Measurements from ENCODE around the gene PBX1.

The PBX1 gene

DNA sequence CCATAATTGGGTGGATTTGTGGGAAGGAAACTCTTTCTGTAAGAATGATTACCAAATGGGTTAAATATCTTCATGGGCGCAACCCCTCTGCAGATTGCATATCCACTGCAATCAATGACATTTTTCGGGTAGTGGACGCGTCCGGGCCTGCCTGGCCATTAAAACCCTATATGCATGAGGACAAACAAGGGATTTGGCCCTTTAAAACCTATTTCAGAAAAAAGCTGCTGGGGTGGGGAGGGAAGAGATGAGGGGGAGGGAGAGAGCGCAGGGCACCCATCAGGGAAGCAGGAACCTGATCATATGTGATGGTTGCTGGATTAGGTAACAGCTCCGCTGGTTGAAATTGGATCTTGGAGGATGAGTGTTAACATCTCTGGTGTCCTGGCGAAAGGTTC, 228.8 kb downstream of the PBX1 start (continued):
- TF ChIP-seq, protein P1, sequence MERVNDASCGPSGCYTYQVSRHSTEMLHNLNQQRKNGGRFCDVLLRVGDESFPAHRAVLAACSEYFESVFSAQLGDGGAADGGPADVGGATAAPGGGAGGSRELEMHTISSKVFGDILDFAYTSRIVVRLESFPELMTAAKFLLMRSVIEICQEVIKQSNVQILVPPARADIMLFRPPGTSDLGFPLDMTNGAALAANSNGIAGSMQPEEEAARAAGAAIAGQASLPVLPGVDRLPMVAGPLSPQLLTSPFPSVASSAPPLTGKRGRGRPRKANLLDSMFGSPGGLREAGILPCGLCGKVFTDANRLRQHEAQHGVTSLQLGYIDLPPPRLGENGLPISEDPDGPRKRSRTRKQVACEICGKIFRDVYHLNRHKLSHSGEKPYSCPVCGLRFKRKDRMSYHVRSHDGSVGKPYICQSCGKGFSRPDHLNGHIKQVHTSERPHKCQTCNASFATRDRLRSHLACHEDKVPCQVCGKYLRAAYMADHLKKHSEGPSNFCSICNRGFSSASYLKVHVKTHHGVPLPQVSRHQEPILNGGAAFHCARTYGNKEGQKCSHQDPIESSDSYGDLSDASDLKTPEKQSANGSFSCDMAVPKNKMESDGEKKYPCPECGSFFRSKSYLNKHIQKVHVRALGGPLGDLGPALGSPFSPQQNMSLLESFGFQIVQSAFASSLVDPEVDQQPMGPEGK (tag by site-specific recombination; IDR thresholded peaks at IDR 0.05) = peak; percentile 63
- no peak for TF ChIP-seq ZBTB7A (tag by site-specific recombination; IDR thresholded peaks at IDR 0.05; ENCODE audit: low read depth)
- peak; percentile 9; the same call in 1 of the 2 replicates for TF ChIP-seq ZEB2 (tag by site-specific recombination; IDR thresholded peaks at IDR 0.05)
- peak; percentile 99 for TF ChIP-seq ZNF660 (tag by site-specific recombination; IDR thresholded peaks at IDR 0.05)
- TF ChIP-seq ZNF76 (tag by site-specific recombination; IDR thresholded peaks at IDR 0.05; ENCODE audit: borderline replicate concordance, low read depth) = no peak
- TF ChIP-seq ZNF600 (tag by site-specific recombination; IDR thresholded peaks at IDR 0.05) = peak; percentile 34
- 0 out of 2 replicates have a peak, but pooled peaks have one; percentile 3 for TF ChIP-seq OSR2 (tag by site-specific recombination; IDR thresholded peaks at IDR 0.05)
- TF ChIP-seq, protein P2, sequence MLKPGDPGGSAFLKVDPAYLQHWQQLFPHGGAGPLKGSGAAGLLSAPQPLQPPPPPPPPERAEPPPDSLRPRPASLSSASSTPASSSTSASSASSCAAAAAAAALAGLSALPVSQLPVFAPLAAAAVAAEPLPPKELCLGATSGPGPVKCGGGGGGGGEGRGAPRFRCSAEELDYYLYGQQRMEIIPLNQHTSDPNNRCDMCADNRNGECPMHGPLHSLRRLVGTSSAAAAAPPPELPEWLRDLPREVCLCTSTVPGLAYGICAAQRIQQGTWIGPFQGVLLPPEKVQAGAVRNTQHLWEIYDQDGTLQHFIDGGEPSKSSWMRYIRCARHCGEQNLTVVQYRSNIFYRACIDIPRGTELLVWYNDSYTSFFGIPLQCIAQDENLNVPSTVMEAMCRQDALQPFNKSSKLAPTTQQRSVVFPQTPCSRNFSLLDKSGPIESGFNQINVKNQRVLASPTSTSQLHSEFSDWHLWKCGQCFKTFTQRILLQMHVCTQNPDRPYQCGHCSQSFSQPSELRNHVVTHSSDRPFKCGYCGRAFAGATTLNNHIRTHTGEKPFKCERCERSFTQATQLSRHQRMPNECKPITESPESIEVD (tag by site-specific recombination; IDR thresholded peaks at IDR 0.05) = peak; percentile 75
- TF ChIP-seq ZNF561 (tag by site-specific recombination; IDR thresholded peaks at IDR 0.05; ENCODE audit: borderline replicate concordance) = peak; percentile 80; the same call in 1 of the 2 replicates
- peak; percentile 67 for TF ChIP-seq ZNF629 (tag by site-specific recombination; IDR thresholded peaks at IDR 0.05)
- TF ChIP-seq, protein P3, sequence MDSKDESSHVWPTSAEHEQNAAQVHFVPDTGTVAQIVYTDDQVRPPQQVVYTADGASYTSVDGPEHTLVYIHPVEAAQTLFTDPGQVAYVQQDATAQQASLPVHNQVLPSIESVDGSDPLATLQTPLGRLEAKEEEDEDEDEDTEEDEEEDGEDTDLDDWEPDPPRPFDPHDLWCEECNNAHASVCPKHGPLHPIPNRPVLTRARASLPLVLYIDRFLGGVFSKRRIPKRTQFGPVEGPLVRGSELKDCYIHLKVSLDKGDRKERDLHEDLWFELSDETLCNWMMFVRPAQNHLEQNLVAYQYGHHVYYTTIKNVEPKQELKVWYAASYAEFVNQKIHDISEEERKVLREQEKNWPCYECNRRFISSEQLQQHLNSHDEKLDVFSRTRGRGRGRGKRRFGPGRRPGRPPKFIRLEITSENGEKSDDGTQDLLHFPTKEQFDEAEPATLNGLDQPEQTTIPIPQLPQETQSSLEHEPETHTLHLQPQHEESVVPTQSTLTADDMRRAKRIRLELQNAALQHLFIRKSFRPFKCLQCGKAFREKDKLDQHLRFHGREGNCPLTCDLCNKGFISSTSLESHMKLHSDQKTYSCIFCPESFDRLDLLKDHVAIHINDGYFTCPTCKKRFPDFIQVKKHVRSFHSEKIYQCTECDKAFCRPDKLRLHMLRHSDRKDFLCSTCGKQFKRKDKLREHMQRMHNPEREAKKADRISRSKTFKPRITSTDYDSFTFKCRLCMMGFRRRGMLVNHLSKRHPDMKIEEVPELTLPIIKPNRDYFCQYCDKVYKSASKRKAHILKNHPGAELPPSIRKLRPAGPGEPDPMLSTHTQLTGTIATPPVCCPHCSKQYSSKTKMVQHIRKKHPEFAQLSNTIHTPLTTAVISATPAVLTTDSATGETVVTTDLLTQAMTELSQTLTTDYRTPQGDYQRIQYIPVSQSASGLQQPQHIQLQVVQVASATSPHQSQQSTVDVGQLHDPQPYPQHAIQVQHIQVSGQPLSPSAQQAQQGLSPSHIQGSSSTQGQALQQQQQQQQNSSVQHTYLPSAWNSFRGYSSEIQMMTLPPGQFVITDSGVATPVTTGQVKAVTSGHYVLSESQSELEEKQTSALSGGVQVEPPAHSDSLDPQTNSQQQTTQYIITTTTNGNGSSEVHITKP (tag by site-specific recombination; IDR thresholded peaks at IDR 0.05) = peak; percentile 91
- TF ChIP-seq, protein P4, sequence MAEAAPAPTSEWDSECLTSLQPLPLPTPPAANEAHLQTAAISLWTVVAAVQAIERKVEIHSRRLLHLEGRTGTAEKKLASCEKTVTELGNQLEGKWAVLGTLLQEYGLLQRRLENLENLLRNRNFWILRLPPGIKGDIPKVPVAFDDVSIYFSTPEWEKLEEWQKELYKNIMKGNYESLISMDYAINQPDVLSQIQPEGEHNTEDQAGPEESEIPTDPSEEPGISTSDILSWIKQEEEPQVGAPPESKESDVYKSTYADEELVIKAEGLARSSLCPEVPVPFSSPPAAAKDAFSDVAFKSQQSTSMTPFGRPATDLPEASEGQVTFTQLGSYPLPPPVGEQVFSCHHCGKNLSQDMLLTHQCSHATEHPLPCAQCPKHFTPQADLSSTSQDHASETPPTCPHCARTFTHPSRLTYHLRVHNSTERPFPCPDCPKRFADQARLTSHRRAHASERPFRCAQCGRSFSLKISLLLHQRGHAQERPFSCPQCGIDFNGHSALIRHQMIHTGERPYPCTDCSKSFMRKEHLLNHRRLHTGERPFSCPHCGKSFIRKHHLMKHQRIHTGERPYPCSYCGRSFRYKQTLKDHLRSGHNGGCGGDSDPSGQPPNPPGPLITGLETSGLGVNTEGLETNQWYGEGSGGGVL (tag by site-specific recombination; IDR thresholded peaks at IDR 0.05) = peak; percentile 69
- peak; percentile 29; the same call in 1 of the 2 replicates for TF ChIP-seq FEZF1 (tag by site-specific recombination; IDR thresholded peaks at IDR 0.05)
- peak; percentile 36 for TF ChIP-seq SP2 (tag by site-specific recombination; IDR thresholded peaks at IDR 0.05)
- peak; percentile 2; the same call in 1 of the 2 replicates for TF ChIP-seq KLF10 (tag by site-specific recombination; IDR thresholded peaks at IDR 0.05)
- TF ChIP-seq, protein P5, sequence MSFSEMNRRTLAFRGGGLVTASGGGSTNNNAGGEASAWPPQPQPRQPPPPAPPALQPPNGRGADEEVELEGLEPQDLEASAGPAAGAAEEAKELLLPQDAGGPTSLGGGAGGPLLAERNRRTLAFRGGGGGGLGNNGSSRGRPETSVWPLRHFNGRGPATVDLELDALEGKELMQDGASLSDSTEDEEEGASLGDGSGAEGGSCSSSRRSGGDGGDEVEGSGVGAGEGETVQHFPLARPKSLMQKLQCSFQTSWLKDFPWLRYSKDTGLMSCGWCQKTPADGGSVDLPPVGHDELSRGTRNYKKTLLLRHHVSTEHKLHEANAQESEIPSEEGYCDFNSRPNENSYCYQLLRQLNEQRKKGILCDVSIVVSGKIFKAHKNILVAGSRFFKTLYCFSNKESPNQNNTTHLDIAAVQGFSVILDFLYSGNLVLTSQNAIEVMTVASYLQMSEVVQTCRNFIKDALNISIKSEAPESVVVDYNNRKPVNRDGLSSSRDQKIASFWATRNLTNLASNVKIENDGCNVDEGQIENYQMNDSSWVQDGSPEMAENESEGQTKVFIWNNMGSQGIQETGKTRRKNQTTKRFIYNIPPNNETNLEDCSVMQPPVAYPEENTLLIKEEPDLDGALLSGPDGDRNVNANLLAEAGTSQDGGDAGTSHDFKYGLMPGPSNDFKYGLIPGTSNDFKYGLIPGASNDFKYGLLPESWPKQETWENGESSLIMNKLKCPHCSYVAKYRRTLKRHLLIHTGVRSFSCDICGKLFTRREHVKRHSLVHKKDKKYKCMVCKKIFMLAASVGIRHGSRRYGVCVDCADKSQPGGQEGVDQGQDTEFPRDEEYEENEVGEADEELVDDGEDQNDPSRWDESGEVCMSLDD (tag by site-specific recombination; IDR thresholded peaks at IDR 0.05) = no peak
- TF ChIP-seq, protein P6, sequence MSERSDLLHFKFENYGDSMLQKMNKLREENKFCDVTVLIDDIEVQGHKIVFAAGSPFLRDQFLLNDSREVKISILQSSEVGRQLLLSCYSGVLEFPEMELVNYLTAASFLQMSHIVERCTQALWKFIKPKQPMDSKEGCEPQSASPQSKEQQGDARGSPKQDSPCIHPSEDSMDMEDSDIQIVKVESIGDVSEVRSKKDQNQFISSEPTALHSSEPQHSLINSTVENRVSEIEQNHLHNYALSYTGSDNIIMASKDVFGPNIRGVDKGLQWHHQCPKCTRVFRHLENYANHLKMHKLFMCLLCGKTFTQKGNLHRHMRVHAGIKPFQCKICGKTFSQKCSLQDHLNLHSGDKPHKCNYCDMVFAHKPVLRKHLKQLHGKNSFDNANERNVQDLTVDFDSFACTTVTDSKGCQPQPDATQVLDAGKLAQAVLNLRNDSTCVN (tag by site-specific recombination; optimal IDR thresholded peaks at IDR 0.05) = no peak
- TF ChIP-seq ZNF366 (tag by site-specific recombination; conservative IDR thresholded peaks at IDR 0.05) = peak; percentile 49
